Tibial artery (tissue), 4 donors: ENCODE results near the gene TRAF7.

Experiments
- DNase-seq, 2 donors: peaks; one replicate each; pipeline ENCODE4 v3.0.0-alpha.2; 2019
- H3K27ac ChIP-seq, 2 donors: fragments of 200-600 bp; sonication (generic) in 1 of 2; 1 replicate in 1 of 2; 2 replicates in 1 of 2; pipeline ENCODE4 v1.5.1; 2018 to 2019; ENCODE audit warnings: mild to moderate bottlenecking in 1 of 2
- H3K27me3 ChIP-seq, 2 donors: fragments of 200-600 bp; sonication (generic) in 1 of 2; one replicate each; pipeline versions ENCODE4 v1.5.1 to v1.6.0; 2016 to 2019
- H3K36me3 ChIP-seq, 3 donors: fragments of 200-600 bp; sonication (generic) in 2 of 3; one replicate each; pipeline ENCODE4 v1.5.1; 2016 to 2019; ENCODE audit warnings: mild to moderate bottlenecking in 2 of 3
- H3K4me1 ChIP-seq, 4 donors: fragments of 200-600 bp; sonication (generic) in 2 of 4; 1 replicate in 3 of 4; 2 replicates in 1 of 4; pipeline ENCODE4 v1.5.1; 2016 to 2019
- H3K4me3 ChIP-seq, 2 donors: fragments of 200-600 bp; sonication (generic) in 1 of 2; 1 replicate in 1 of 2; 2 replicates in 1 of 2; pipeline ENCODE4 v1.5.1; 2018 to 2019; ENCODE audit warnings: mild to moderate bottlenecking in 2 of 2
- H3K9me3 ChIP-seq, 3 donors: fragments of 200-600 bp; sonication (generic) in 1 of 3; one replicate each; pipeline ENCODE4 v1.5.1; 2016 to 2019
- CTCF ChIP-seq, 2 experiments: fragments of 200-600 bp in 1 of 2; fragments of 450-650 bp in 1 of 2; IDR thresholded peaks; one replicate each; pipeline ENCODE4 v1.5.1; 2017 to 2019; ENCODE audit warnings: antibody characterized with exemption in 2 of 2, mild to moderate bottlenecking in 1 of 2, moderate library complexity in 1 of 2
- intact Hi-C: fragments of 100-400 bp; cut with DNase I; formaldehyde crosslinking; loops from one replicate; pipeline ENCODE4 v1.15.0; 2023; ENCODE audit warnings: low total_unique reads

Gene TRAF7

GRCh38 chr16:2223221-2223941 is 67.8 kb downstream of the TRAF7 start, which contains the start of gene E4F1:
E4F1 (plus strand) TSS chr16:2223591; CDS start chr16:2223614, 23 bp downstream.
- no peaks in the 10 kb centered on the region for H3K9me3 ChIP-seq
- H3K4me3 ChIP-seq: peak within 1 kb of the TSS; percentile 89 to 91
- H3K27ac ChIP-seq: peak within 1 kb of the TSS; percentile 83 to 85
- H3K27me3 ChIP-seq: no peaks in the 10 kb centered on the region
- peaks cover 0 to 33% (median 19%) of the 10 kb centered on the region in 4 donors for H3K4me1 ChIP-seq
- intact Hi-C loops: loop anchor here (5.0 to 10.0 kb wide), 2 partner anchors 44 to 1489 kb away; partner anchors contain the start of gene RNPS1
- DNase-seq: peak; percentile 99 to 100
- H3K36me3 ChIP-seq: peaks cover 4 to 7% (median 6%) of the 10 kb centered on the region in 3 donors
- TF ChIP-seq CTCF (IDR thresholded peaks at IDR 0.05): no peak

- DNase-seq: peak; percentile 40 to 81
- Histone ChIP-seq H3K9me3 (no peaks in the 10 kb centered on the region), H3K36me3 (peaks cover 10 to 13% (median 13%) of the 10 kb centered on the region in 3 donors), H3K4me1 (peaks cover 0 to 33% (median 19%) of the 10 kb centered on the region in 4 donors), H3K4me3 (peak overlapping the region; percentile 89 to 91), H3K27me3 (no peaks in the 10 kb centered on the region), H3K27ac (peak overlapping the region; percentile 83 to 85)
- intact Hi-C loops: loop anchor here (5.0 to 10.0 kb wide), 2 partner anchors 43 to 1489 kb away; partner anchors contain the start of gene RNPS1
- no peak for TF ChIP-seq CTCF (IDR thresholded peaks at IDR 0.05)
Observed at GRCh38 chr16:2223942-2224486, 68.4 kb downstream of the TRAF7 start.

GRCh38 chr16:2226245-2226793 is 70.7 kb downstream of the TRAF7 start:
- H3K9me3 ChIP-seq: no peaks in the 10 kb centered on the region
- intact Hi-C loops: loop anchor here (10.0 kb wide), 1 partner anchor 1492 kb away; no protein-coding TSS in a partner anchor
- no peak overlapping the region for H3K4me3 ChIP-seq
- H3K4me1 ChIP-seq: peaks cover 0 to 33% (median 19%) of the 10 kb centered on the region in 4 donors
- no peak overlapping the region for H3K27ac ChIP-seq
- DNase-seq: no peak
- H3K36me3 ChIP-seq: peaks cover 28 to 36% (median 36%) of the 10 kb centered on the region in 3 donors
- TF ChIP-seq CTCF (IDR thresholded peaks at IDR 0.05): no peak
- H3K27me3 ChIP-seq: no peaks in the 10 kb centered on the region

GRCh38 chr16:2226918-2227317 is 71.3 kb downstream of the TRAF7 start:
- H3K27me3 ChIP-seq: no peaks in the 10 kb centered on the region
- no peaks in the 10 kb centered on the region for H3K9me3 ChIP-seq
- peaks cover 0 to 33% (median 19%) of the 10 kb centered on the region in 4 donors for H3K4me1 ChIP-seq
- no peak for DNase-seq
- H3K27ac ChIP-seq: no peak overlapping the region
- intact Hi-C loops: loop anchor here (10.0 kb wide), 1 partner anchor 1492 kb away; no protein-coding TSS in a partner anchor
- no peak for TF ChIP-seq CTCF (IDR thresholded peaks at IDR 0.05)
- H3K4me3 ChIP-seq: no peak overlapping the region
- peaks cover 33 to 42% (median 42%) of the 10 kb centered on the region in 3 donors for H3K36me3 ChIP-seq
